RPMI7951 (cell line): ENCODE data around the gene TMEM26. TPM values are rescaled to one million over a fixed set of nuclear protein-coding genes. Genes with fewer than 3 reads are reported as not detected.

Experiments used
- total RNA-seq: library from RNA; depleted of rRNA; stranded (reverse); fragments of >200 nt; shearing (Covaris generic); gene quantifications from 2 replicates; pipeline ENCODE4 v1.2.3, GENCODE V29; 2014; rRNA removed

TMEM26 gene
- total RNA-seq, 1 experiment from 2014 or later = 1.2 TPM

Other genes starting within 250 kb of the TMEM26 start
- not detected in 2 replicates for gene CABCOCO1, start 209.5 kb upstream of the TMEM26 start, total RNA-seq